ENCODE results near the gene PGGT1B.

The PGGT1B gene

GRCh38 chr5:115179394-115180164 lies 83.1 kb downstream of the PGGT1B start:
- H2AFZ ChIP-seq = peak overlapping the region; percentile 70
- no peak overlapping the region for H3K27ac ChIP-seq
- H3K36me3 ChIP-seq (ENCODE audit: control insufficient read depth, insufficient read depth, low read length) = no peaks in the 10 kb centered on the region
- peak overlapping the region; percentile 72 for H3K4me2 ChIP-seq (ENCODE audit: low read length)
- H3K27me3 ChIP-seq (ENCODE audit: control insufficient read depth, insufficient read depth, low read length) = peaks cover 18% of the 10 kb centered on the region
- H3K9ac ChIP-seq = no peak overlapping the region
- peak overlapping the region; percentile 46 for H3K4me3 ChIP-seq (ENCODE audit: low read depth, low read length)
- H3K9me3 ChIP-seq (ENCODE audit: control insufficient read depth, low read length) = no peaks in the 10 kb centered on the region
- no peaks in the 10 kb centered on the region for H3K79me2 ChIP-seq
- no peak for TF ChIP-seq CTCF (IDR thresholded peaks at IDR 0.05)
- no peaks in the 10 kb centered on the region for H3K4me1 ChIP-seq

GRCh38 chr5:115179030-115179393 lies 83.7 kb downstream of the PGGT1B start:
- Histone ChIP-seq H2AFZ (peak overlapping the region; percentile 70), H3K4me2 (ENCODE audit: low read length) (no peak overlapping the region), H3K9ac (no peak overlapping the region), H3K27ac (no peak overlapping the region), H3K36me3 (ENCODE audit: control insufficient read depth, insufficient read depth, low read length) (no peaks in the 10 kb centered on the region), H3K27me3 (ENCODE audit: control insufficient read depth, insufficient read depth, low read length) (peaks cover 18% of the 10 kb centered on the region), H3K4me1 (no peaks in the 10 kb centered on the region), H3K79me2 (no peaks in the 10 kb centered on the region), H3K9me3 (ENCODE audit: control insufficient read depth, low read length) (no peaks in the 10 kb centered on the region), H3K4me3 (ENCODE audit: low read depth, low read length) (no peak overlapping the region)
- no peak for TF ChIP-seq CTCF (IDR thresholded peaks at IDR 0.05)

GRCh38 chr5:115170929-115171510 lies 91.7 kb downstream of the PGGT1B start:
- H3K79me2 ChIP-seq = no peaks in the 10 kb centered on the region
- H3K9me3 ChIP-seq (ENCODE audit: control insufficient read depth, low read length) = no peaks in the 10 kb centered on the region
- H3K9ac ChIP-seq = no peak overlapping the region
- peak overlapping the region; percentile 69 for H3K4me3 ChIP-seq (ENCODE audit: low read depth, low read length)
- H2AFZ ChIP-seq = peak overlapping the region; percentile 92
- no peaks in the 10 kb centered on the region for H3K36me3 ChIP-seq (ENCODE audit: control insufficient read depth, insufficient read depth, low read length)
- no peaks in the 10 kb centered on the region for H3K4me1 ChIP-seq
- H3K27me3 ChIP-seq (ENCODE audit: control insufficient read depth, insufficient read depth, low read length) = no peaks in the 10 kb centered on the region
- H3K27ac ChIP-seq = peak overlapping the region; percentile 11
- H3K4me2 ChIP-seq (ENCODE audit: low read length) = peak overlapping the region; percentile 89
- no peak for TF ChIP-seq CTCF (IDR thresholded peaks at IDR 0.05)

GRCh38 chr5:115170134-115170928 lies 92.3 kb downstream of the PGGT1B start:
- H3K36me3 ChIP-seq (ENCODE audit: control insufficient read depth, insufficient read depth, low read length) = no peaks in the 10 kb centered on the region
- H3K9me3 ChIP-seq (ENCODE audit: control insufficient read depth, low read length) = no peaks in the 10 kb centered on the region

More at GRCh38 chr5:115170134-115170928, 92.3 kb downstream of the PGGT1B start:
- no peaks in the 10 kb centered on the region for H3K4me1 ChIP-seq
- no peak overlapping the region for H3K9ac ChIP-seq
- H3K27me3 ChIP-seq (ENCODE audit: control insufficient read depth, insufficient read depth, low read length) = no peaks in the 10 kb centered on the region
- H3K27ac ChIP-seq = peak overlapping the region; percentile 11
- peak overlapping the region; percentile 69 for H3K4me3 ChIP-seq (ENCODE audit: low read depth, low read length)
- peak overlapping the region; percentile 92 for H2AFZ ChIP-seq
- peak overlapping the region; percentile 89 for H3K4me2 ChIP-seq (ENCODE audit: low read length)
- no peaks in the 10 kb centered on the region for H3K79me2 ChIP-seq
- no peak for TF ChIP-seq CTCF (IDR thresholded peaks at IDR 0.05)

Measured in parathyroid adenoma (tissue), 2 donors.